T-cell (primary cell): Measurements from ENCODE around the gene TMEM41A. TPM values are rescaled to one million over a fixed set of nuclear protein-coding genes. Genes with fewer than 3 reads are reported as not detected.

Experiments used
- ATAC-seq, 4 experiments: fragments of 200-7000 bp in 3 of 4; fragments of 150-1000 bp in 1 of 4; cut with Tn5 transposase; replicated peaks in 1 of 4; 1 replicate in 3 of 4; 2 replicates in 1 of 4; pipeline ENCODE4 v1.10.0; 2021; ENCODE audit warnings: moderate library complexity in 3 of 4, mild to moderate bottlenecking in 2 of 4, moderate number of reproducible peaks in 1 of 4
- CTCF ChIA-PET, 2 donors: fragments of 300-600 bp; sonication (Branson Sonifier 250); formaldehyde crosslinking; loops; one replicate each; lab custom pipeline; 2022; ENCODE audit warnings: antibody characterized with exemption in 2 of 2; lab: Charles Lee
- POLR2A ChIA-PET, 2 donors: fragments of 300-600 bp; sonication (Branson Sonifier 250); formaldehyde crosslinking; loops; one replicate each; lab custom pipeline; 2022; ENCODE audit warnings: antibody characterized with exemption in 2 of 2; lab: Charles Lee
- DNase-seq, 35 experiments: peaks; one replicate each; pipeline versions ENCODE4 v3.0.0 to v3.0.0-alpha.2; 2013 to 2023
- H3K27ac ChIP-seq: one replicate; pipeline ENCODE4 v1.5.1; 2013; ENCODE audit warnings: low read length
- H3K27me3 ChIP-seq, 2 experiments: replicated peaks in 1 of 2; 1 replicate in 1 of 2; 2 replicates in 1 of 2; pipeline versions ENCODE4 v1.6.1 to v1.7.0; 2013; ENCODE audit warnings: low read length in 1 of 2, mixed read lengths in 1 of 2; ENCODE audit not compliant: control insufficient read depth in 2 of 2, insufficient read depth in 2 of 2; ENCODE audit errors: extremely low read depth in 1 of 2
- H3K36me3 ChIP-seq, 2 donors: 1 replicate in 1 of 2; 2 replicates in 1 of 2; pipeline versions ENCODE4 v1.6.1 to v1.7.0; 2013; ENCODE audit warnings: low read length in 1 of 2; ENCODE audit not compliant: control insufficient read depth in 2 of 2, insufficient read depth in 1 of 2; ENCODE audit errors: extremely low read depth in 1 of 2
- H3K4me1 ChIP-seq, 2 experiments: 1 replicate in 1 of 2; 2 replicates in 1 of 2; pipeline versions ENCODE4 v1.6.1 to v1.7.0; 2013; ENCODE audit warnings: low read length in 2 of 2, mixed read lengths in 1 of 2; ENCODE audit not compliant: insufficient read depth in 2 of 2, control insufficient read depth in 1 of 2; ENCODE audit errors: extremely low read depth in 1 of 2
- H3K4me3 ChIP-seq, 2 donors: 1 replicate in 1 of 2; 2 replicates in 1 of 2; pipeline versions ENCODE4 v1.5.1 to v1.7.0; 2013; ENCODE audit warnings: mild to moderate bottlenecking in 2 of 2, low read length in 1 of 2, moderate library complexity in 1 of 2; ENCODE audit not compliant: control insufficient read depth in 1 of 2; ENCODE audit errors: extremely low read depth in 1 of 2
- H3K9me3 ChIP-seq: 2 replicates; pipeline ENCODE4 v1.7.0; 2013
- H3K27ac Mint-ChIP-seq, 2 donors: one replicate each; pipeline ENCODE4 v1.8.0; 2020 to 2021; ENCODE audit warnings: mild to moderate bottlenecking in 2 of 2, mixed read lengths in 2 of 2
- H3K27me3 Mint-ChIP-seq, 2 donors: one replicate each; pipeline ENCODE4 v1.8.0; 2021 to 2022; ENCODE audit warnings: mixed read lengths in 2 of 2
- H3K36me3 Mint-ChIP-seq: one replicate; pipeline ENCODE4 v1.8.0; 2021; ENCODE audit warnings: mixed read lengths
- H3K4me1 Mint-ChIP-seq, 3 donors: one replicate each; pipeline ENCODE4 v1.8.0; 2020 to 2022; ENCODE audit warnings: mixed read lengths in 3 of 3, mild to moderate bottlenecking in 1 of 3
- H3K4me3 Mint-ChIP-seq, 3 donors: one replicate each; pipeline ENCODE4 v1.8.0; 2020 to 2022; ENCODE audit warnings: mild to moderate bottlenecking in 3 of 3, mixed read lengths in 3 of 3, moderate library complexity in 3 of 3
- H3K9me3 Mint-ChIP-seq, 3 donors: one replicate each; pipeline ENCODE4 v1.8.0; 2020 to 2022; ENCODE audit warnings: mixed read lengths in 3 of 3
- WGBS: methylation state at CpG from one replicate; pipeline ENCODE4 v1.1.5; 2013; ENCODE audit warnings: missing lambda C conversion rate; ENCODE audit not compliant: insufficient coverage; 5-methylcytosine and 5-hydroxymethylcytosine counted together
- total RNA-seq, 35 experiments: library from RNA in 6 of 35; stranded (reverse) in 6 of 35; fragments of 120-200 nt in 1 of 35; gene quantifications; one replicate each; pipeline versions ENCODE4 v1.2.1 to v1.2.4 and lab custom pipeline; 2013 to 2026

TMEM41A gene
- total RNA-seq (10 to 100 TPM; 20.1 to 25.5 (median 22.2) TPM), total RNA-seq (lab: John Stamatoyannopoulos, UW) (28.1 to 46.1 (median 35.0) reads per million in 29 experiments)
- total RNA-seq (2013) = 20.5 TPM

- peak within 1 kb of the TSS; percentile 85 to 88 for H3K27ac Mint-ChIP-seq
- peak within 1 kb of the TSS; percentile 85 to 99 for H3K4me3 ChIP-seq
- WGBS = 2% methylated on average over 82 of the region's 82 CpGs
- ATAC-seq = peak; percentile 96 to 98 (median 98)
- H3K4me3 Mint-ChIP-seq = peak within 1 kb of the TSS; percentile 90 to 96 (median 91)
- H3K4me1 Mint-ChIP-seq = peaks cover 25 to 33% (median 26%) of the 10 kb centered on the region in 3 donors
- H3K27ac ChIP-seq = peak within 1 kb of the TSS; percentile 70
- H3K27me3 ChIP-seq = peaks cover 0 to 4% of the 10 kb centered on the region in 2 experiments
- peaks cover 7 to 28% of the 10 kb centered on the region in 2 donors for H3K36me3 ChIP-seq
- DNase-seq = peak; percentile 65 to 90 (median 81)
- H3K36me3 Mint-ChIP-seq = peaks cover 20% of the 10 kb centered on the region
- peaks cover 4 to 27% of the 10 kb centered on the region in 2 experiments for H3K4me1 ChIP-seq
- H3K9me3 ChIP-seq = no peaks in the 10 kb centered on the region
- CTCF ChIA-PET = interaction anchor here in 1 of 2 donors (0.7 to 1.3 kb wide), 2 partner anchors 88 to 445 kb away, joined by 3 read pairs; partner anchors contain the start of gene SENP2
- no peaks in the 10 kb centered on the region for H3K27me3 Mint-ChIP-seq
- POLR2A ChIA-PET = interaction anchor here in 1 of 2 donors (1.3 kb wide), 1 partner anchor 87 kb away, joined by 5 read pairs; the partner anchor contains the start of gene SENP2
- no peaks in the 10 kb centered on the region for H3K9me3 Mint-ChIP-seq
Observed at GRCh38 chr3:185498503-185499396, at the start of gene TMEM41A. TMEM41A (minus strand) TSS chr3:185499035; CDS start chr3:185498961, 74 bp downstream.

- Histone ChIP-seq H3K27me3 (no peaks in the 10 kb centered on the region), H3K4me1 (no peaks in the 10 kb centered on the region), H3K9me3 (no peaks in the 10 kb centered on the region), H3K27ac (no peak overlapping the region), H3K36me3 (no peaks in the 10 kb centered on the region), H3K4me3 (no peak overlapping the region)
- Mint-ChIP-seq H3K4me3 (no peak overlapping the region), H3K36me3 (no peaks in the 10 kb centered on the region), H3K27me3 (peaks cover 3 to 10% of the 10 kb centered on the region in 2 donors), H3K4me1 (peaks cover 0 to 7% (median 6%) of the 10 kb centered on the region in 3 donors), H3K9me3 (no peaks in the 10 kb centered on the region), H3K27ac (no peak overlapping the region)
- ATAC-seq (no peak), DNase-seq (no peak)
- 94% methylated on average over 4 of the region's 7 CpGs for WGBS
- ChIA-PET CTCF (interaction anchor here in 1 of 2 donors (0.6 kb wide), 1 partner anchor 18 kb away, joined by 4 read pairs; no protein-coding TSS in a partner anchor), POLR2A (no interaction called here)
Observed at GRCh38 chr3:185540695-185541094, 41.9 kb upstream of the TMEM41A start.

GRCh38 chr3:185539934-185540333 lies 41.1 kb upstream of the TMEM41A start:
- no peak for DNase-seq
- ChIA-PET POLR2A (no interaction called here), CTCF (interaction anchor here in 1 of 2 donors (0.6 kb wide), 1 partner anchor 19 kb away, joined by 4 read pairs; no protein-coding TSS in a partner anchor)
- ATAC-seq = no peak
- Histone ChIP-seq H3K4me1 (no peaks in the 10 kb centered on the region), H3K4me3 (no peak overlapping the region), H3K27ac (no peak overlapping the region), H3K36me3 (no peaks in the 10 kb centered on the region), H3K27me3 (no peaks in the 10 kb centered on the region), H3K9me3 (no peaks in the 10 kb centered on the region)
- H3K9me3 Mint-ChIP-seq = no peaks in the 10 kb centered on the region
- no peak overlapping the region for H3K27ac Mint-ChIP-seq
- H3K36me3 Mint-ChIP-seq = no peaks in the 10 kb centered on the region
- H3K4me1 Mint-ChIP-seq = peaks cover 0 to 7% (median 6%) of the 10 kb centered on the region in 3 donors
- H3K4me3 Mint-ChIP-seq = no peak overlapping the region
- peaks cover 3 to 10% of the 10 kb centered on the region in 2 donors for H3K27me3 Mint-ChIP-seq
- no CpG with 5 or more reads among the region's 2 CpGs for WGBS

GRCh38 chr3:185537369-185537970 lies 38.6 kb upstream of the TMEM41A start:
- POLR2A ChIA-PET = no interaction called here
- Mint-ChIP-seq H3K9me3 (no peaks in the 10 kb centered on the region), H3K4me1 (peaks cover 0 to 7% (median 6%) of the 10 kb centered on the region in 3 donors), H3K27ac (peak overlapping the region; percentile 62 to 74), H3K36me3 (no peaks in the 10 kb centered on the region), H3K4me3 (peak overlapping the region in 2 of 3 donors; percentile 14 to 42), H3K27me3 (peaks cover 3 to 6% of the 10 kb centered on the region in 2 donors)
- Histone ChIP-seq H3K36me3 (no peaks in the 10 kb centered on the region), H3K4me1 (no peaks in the 10 kb centered on the region), H3K9me3 (no peaks in the 10 kb centered on the region), H3K4me3 (no peak overlapping the region), H3K27me3 (no peaks in the 10 kb centered on the region), H3K27ac (no peak overlapping the region)
- peak in 2 of 4 experiments; percentile 70 to 80 for ATAC-seq
- CTCF ChIA-PET = no interaction called here
- peak in 1 of 35 experiments; percentile 11 for DNase-seq
- no CpG with 5 or more reads among the region's 9 CpGs for WGBS

- Mint-ChIP-seq H3K9me3 (no peaks in the 10 kb centered on the region), H3K4me1 (peaks cover 0 to 7% (median 6%) of the 10 kb centered on the region in 3 donors), H3K36me3 (no peaks in the 10 kb centered on the region), H3K27me3 (no peaks in the 10 kb centered on the region), H3K4me3 (no peak overlapping the region), H3K27ac (no peak overlapping the region)
- Histone ChIP-seq H3K4me1 (no peaks in the 10 kb centered on the region), H3K9me3 (no peaks in the 10 kb centered on the region), H3K27me3 (no peaks in the 10 kb centered on the region), H3K4me3 (no peak overlapping the region), H3K36me3 (no peaks in the 10 kb centered on the region), H3K27ac (no peak overlapping the region)
- ChIA-PET CTCF (no interaction called here), POLR2A (interaction anchor here (0.5 to 0.6 kb wide), 3 partner anchors 48 to 123 kb away, joined by 3 to 9 read pairs (median 3); no protein-coding TSS in a partner anchor)
- WGBS = no CpG with 5 or more reads among the region's 2 CpGs
- no peak for DNase-seq
- no peak for ATAC-seq
Observed at GRCh38 chr3:185534511-185534910, 35.7 kb upstream of the TMEM41A start.

GRCh38 chr3:185532901-185533300 lies 34.1 kb upstream of the TMEM41A start:
- H3K27ac Mint-ChIP-seq = no peak overlapping the region
- H3K4me3 Mint-ChIP-seq = no peak overlapping the region
- no peaks in the 10 kb centered on the region for H3K27me3 ChIP-seq
- H3K9me3 Mint-ChIP-seq = no peaks in the 10 kb centered on the region
- no peaks in the 10 kb centered on the region for H3K36me3 Mint-ChIP-seq
- WGBS = 71% methylated on average over 1 of the region's 5 CpGs
- ATAC-seq (no peak), DNase-seq (no peak)
- no peaks in the 10 kb centered on the region for H3K9me3 ChIP-seq
- no peaks in the 10 kb centered on the region for H3K36me3 ChIP-seq
- no peaks in the 10 kb centered on the region for H3K27me3 Mint-ChIP-seq
- H3K4me1 ChIP-seq = no peaks in the 10 kb centered on the region
- H3K4me3 ChIP-seq = no peak overlapping the region
- ChIA-PET CTCF (no interaction called here), POLR2A (no interaction called here)
- peaks cover 0 to 7% (median 6%) of the 10 kb centered on the region in 3 donors for H3K4me1 Mint-ChIP-seq
- no peak overlapping the region for H3K27ac ChIP-seq
